SK-N-MC (cell line): ENCODE measurements around the gene CAST.

ENCODE experiments used
- DNase-seq: peaks from one replicate; pipeline ENCODE4 v3.0.0-alpha.2; 2011; ENCODE audit warnings: low read depth, low spot score
- H3K27ac ChIP-seq: fragments of 200-600 bp; sonication (generic); 2 replicates; pipeline ENCODE4 v1.5.1; 2016; ENCODE audit warnings: mixed run types
- H3K36me3 ChIP-seq: fragments of 200-600 bp; sonication (generic); 2 replicates; pipeline ENCODE4 v1.6.1; 2017; ENCODE audit warnings: antibody characterized with exemption, low read length, mixed read lengths; ENCODE audit not compliant: insufficient read depth
- H3K4me3 ChIP-seq: fragments of 200-600 bp; sonication (generic); 2 replicates; pipeline ENCODE4 v1.5.1; 2016
- H3K9ac ChIP-seq: fragments of 200-600 bp; sonication (generic); 2 replicates; pipeline ENCODE4 v1.8.0; 2017; ENCODE audit warnings: mixed run types, mixed read lengths; ENCODE audit not compliant: insufficient read length
- H3K9me3 ChIP-seq: fragments of 200-600 bp; sonication (generic); 2 replicates; pipeline ENCODE4 v1.6.1; 2017; ENCODE audit warnings: low read depth, mild to moderate bottlenecking, antibody characterized with exemption, low read length, moderate library complexity, mixed read lengths
- EZH2 ChIP-seq: fragments of 200-600 bp; sonication (generic); IDR thresholded peaks from one replicate; pipeline ENCODE4 v1.6.1; 2017; ENCODE audit warnings: antibody characterized with exemption
- FOXP2 ChIP-seq: optimal IDR thresholded peaks from 2 replicates; pipeline ENCODE3; 2011; ENCODE audit warnings: mild to moderate bottlenecking, moderate library complexity; ENCODE audit not compliant: insufficient read depth; ENCODE audit errors: extremely low read length, control extremely low read depth
- POLR2AphosphoS5 ChIP-seq: IDR thresholded peaks from 2 replicates; pipeline ENCODE4 v1.6.1; 2012; ENCODE audit warnings: mild to moderate bottlenecking, low read depth, low read length, borderline replicate concordance

The CAST gene

GRCh38 chr5:96747720-96748119, 85.5 kb downstream of the CAST start:
- Histone ChIP-seq H3K27ac (no peak overlapping the region), H3K4me3 (no peak overlapping the region), H3K9me3 (no peaks in the 10 kb centered on the region), H3K9ac (no peak overlapping the region), H3K36me3 (no peaks in the 10 kb centered on the region)
- DNase-seq, result no peak
- TF ChIP-seq EZH2, result no peak
- TF ChIP-seq POLR2AphosphoS5, result no peak
- no peak for TF ChIP-seq FOXP2

GRCh38 chr5:96750110-96750822, 88.1 kb downstream of the CAST start:
- no peaks in the 10 kb centered on the region for H3K36me3 ChIP-seq
- DNase-seq, result no peak
- H3K27ac ChIP-seq, result no peak overlapping the region
- no peaks in the 10 kb centered on the region for H3K9me3 ChIP-seq
- H3K9ac ChIP-seq, result no peak overlapping the region
- H3K4me3 ChIP-seq, result no peak overlapping the region
- no peak for TF ChIP-seq FOXP2
- no peak for TF ChIP-seq EZH2
- no peak for TF ChIP-seq POLR2AphosphoS5

GRCh38 chr5:96751203-96752169, 89.3 kb downstream of the CAST start:
- no peaks in the 10 kb centered on the region for H3K9me3 ChIP-seq
- H3K9ac ChIP-seq, result no peak overlapping the region
- no peak for TF ChIP-seq FOXP2
- TF ChIP-seq POLR2AphosphoS5, result no peak
- TF ChIP-seq EZH2, result no peak
- H3K4me3 ChIP-seq, result no peak overlapping the region
- no peaks in the 10 kb centered on the region for H3K36me3 ChIP-seq
- no peak overlapping the region for H3K27ac ChIP-seq
- no peak for DNase-seq

- Histone ChIP-seq H3K36me3 (no peaks in the 10 kb centered on the region), H3K4me3 (no peak overlapping the region), H3K9ac (no peak overlapping the region), H3K9me3 (no peaks in the 10 kb centered on the region), H3K27ac (no peak overlapping the region)
- TF ChIP-seq FOXP2 (no peak), POLR2AphosphoS5 (no peak)
- peak; percentile 76 for DNase-seq
These were observed 90.3 kb downstream of the CAST start for GRCh38 chr5:96752341-96753016.

GRCh38 chr5:96753017-96753397, 90.8 kb downstream of the CAST start:
- DNase-seq, result no peak
- no peak overlapping the region for H3K27ac ChIP-seq
- TF ChIP-seq POLR2AphosphoS5, result no peak
- no peak for TF ChIP-seq FOXP2
- TF ChIP-seq EZH2, result no peak
- H3K36me3 ChIP-seq, result no peaks in the 10 kb centered on the region
- H3K4me3 ChIP-seq, result no peak overlapping the region
- H3K9me3 ChIP-seq, result no peaks in the 10 kb centered on the region
- no peak overlapping the region for H3K9ac ChIP-seq

GRCh38 chr5:96753848-96754247, 91.7 kb downstream of the CAST start:
- no peak overlapping the region for H3K9ac ChIP-seq
- DNase-seq, result no peak
- H3K9me3 ChIP-seq, result no peaks in the 10 kb centered on the region
- TF ChIP-seq EZH2, result no peak
- no peak for TF ChIP-seq POLR2AphosphoS5
- no peak for TF ChIP-seq FOXP2
- H3K27ac ChIP-seq, result no peak overlapping the region
- H3K36me3 ChIP-seq, result no peaks in the 10 kb centered on the region
- H3K4me3 ChIP-seq, result no peak overlapping the region

- TF ChIP-seq POLR2AphosphoS5 (no peak), FOXP2 (no peak), EZH2 (no peak)
- H3K36me3 ChIP-seq, result no peaks in the 10 kb centered on the region
- no peak overlapping the region for H3K9ac ChIP-seq
- no peak overlapping the region for H3K27ac ChIP-seq
- DNase-seq, result no peak
- H3K9me3 ChIP-seq, result no peaks in the 10 kb centered on the region
- no peak overlapping the region for H3K4me3 ChIP-seq
These were observed 93.7 kb downstream of the CAST start for GRCh38 chr5:96755851-96756250.

GRCh38 chr5:96756985-96757384, 94.8 kb downstream of the CAST start:
- no peak overlapping the region for H3K27ac ChIP-seq
- no peaks in the 10 kb centered on the region for H3K9me3 ChIP-seq
- no peaks in the 10 kb centered on the region for H3K36me3 ChIP-seq
- TF ChIP-seq FOXP2 (no peak), EZH2 (no peak), POLR2AphosphoS5 (no peak)
- DNase-seq, result no peak
- H3K9ac ChIP-seq, result no peak overlapping the region
- H3K4me3 ChIP-seq, result no peak overlapping the region
